K562 (cell line): Measurements from ENCODE around the gene USP1. TPM values are rescaled to one million over a fixed set of nuclear protein-coding genes. Genes with fewer than 3 reads are reported as not detected.

ENCODE experiments used
- ATF7 ChIP-seq: fragments of 450-650 bp; IDR thresholded peaks from 2 replicates; pipeline ENCODE4 v1.7.1; 2014; ENCODE audit warnings: mild to moderate bottlenecking, moderate library complexity
- CBX1 ChIP-seq: sonication (generic); IDR thresholded peaks from 2 replicates; pipeline ENCODE4 v1.6.1; 2016; ENCODE audit warnings: antibody characterized with exemption, low read depth, mild to moderate bottlenecking
- CREB1 ChIP-seq, 2 experiments: sonication (generic) in 1 of 2; formaldehyde crosslinking in 1 of 2; IDR thresholded peaks; 2 replicates each; pipeline versions ENCODE4 v1.6.1 to v1.8.0; 2012 to 2022; ENCODE audit warnings: inconsistent platforms in 1 of 2, mild to moderate bottlenecking in 1 of 2, missing genetic modification reagents in 1 of 2, moderate library complexity in 1 of 2
- DPF2 ChIP-seq: fragments of 450-650 bp; IDR thresholded peaks from 2 replicates; pipeline ENCODE4 v1.6.1; 2016
- ETV5 ChIP-seq: sonication (generic); formaldehyde crosslinking; IDR thresholded peaks from 2 replicates; pipeline ENCODE4 v1.4.0; 2020; ENCODE audit warnings: low read depth, mild to moderate bottlenecking, missing genetic modification reagents
- MBD2 ChIP-seq: sonication (generic); IDR thresholded peaks from 2 replicates; pipeline ENCODE4 v1.6.1; 2016; ENCODE audit warnings: low read depth, borderline replicate concordance
- NONO ChIP-seq, 2 experiments: fragments of 200-400 bp in 1 of 2; fragments of 450-650 bp in 1 of 2; formaldehyde crosslinking in 1 of 2; IDR thresholded peaks; 2 replicates each; pipeline ENCODE4 v1.6.1; 2017; ENCODE audit warnings: low read depth in 2 of 2, mild to moderate bottlenecking in 2 of 2, moderate library complexity in 2 of 2, low read length in 1 of 2
- POU5F1 ChIP-seq: fragments of 150-350 bp; IDR thresholded peaks from 2 replicates; pipeline ENCODE4 v1.6.1; 2014; ENCODE audit warnings: borderline replicate concordance, low read length, low read depth, mild to moderate bottlenecking; ENCODE audit not compliant: partially characterized antibody
- RUNX1 ChIP-seq: sonication (generic); IDR thresholded peaks from 2 replicates; pipeline ENCODE4 v1.6.1; 2016; ENCODE audit warnings: antibody characterized with exemption, low read depth
- SETDB1 ChIP-seq: IDR thresholded peaks from one replicate; pipeline ENCODE4 v1.6.1; 2012; ENCODE audit warnings: low read length, control low read depth, inconsistent platforms
- STAT5B ChIP-seq: fragments of 250-450 bp; sonication (Bioruptor Pico); IDR thresholded peaks from 2 replicates; pipeline ENCODE4 v1.8.0; 2021; ENCODE audit warnings: mild to moderate bottlenecking, inconsistent platforms
- ZBED1 ChIP-seq: IDR thresholded peaks from 2 replicates; pipeline ENCODE4 v1.6.1; 2014
- ZNF589 ChIP-seq: fragments of 200-800 bp; sonication (Bioruptor generic); IDR thresholded peaks from 2 replicates; pipeline ENCODE4 v1.6.1; 2016; ENCODE audit warnings: low read depth, missing genetic modification characterization, missing compliant biosample characterization
- ZNF76 ChIP-seq: fragments of 250-450 bp; sonication (Bioruptor Pico); IDR thresholded peaks from 2 replicates; pipeline ENCODE4 v1.4.0; 2020; ENCODE audit warnings: mild to moderate bottlenecking, moderate library complexity, borderline replicate concordance
- polyA plus RNA-seq, 8 experiments: library from polyadenylated mRNA; depleted of rRNA in 4 of 8; stranded (reverse) in 5 of 8; unstranded in 3 of 8; fragments of >200 nt; fragmentation: Nextera tagmentation in 2 of 8; fragmentation: Illumina TruSeq in 1 of 8; extraction: Ambion mirVana in 2 of 8; extraction: Trizol in 1 of 8; gene quantifications; 2 replicates each; pipeline versions ENCODE4 v1.2.1 to v1.2.3, GENCODE V29; 2011 to 2014; ENCODE audit warnings: inconsistent platforms in 1 of 8, missing spikeins in 1 of 8
- total RNA-seq, 7 experiments: library from RNA; depleted of rRNA in 6 of 7; stranded (reverse); fragments of >200 nt in 6 of 7; fragmentation: Illumina TruSeq in 2 of 7; extraction: Trizol in 2 of 7; gene quantifications; 2 replicates each; pipeline versions ENCODE4 v1.2.1 to v1.2.3, GENCODE V29; 2011 to 2021; ENCODE audit warnings: low replicate concordance in 1 of 7
- TF ChIP-seq, protein P1 (sequence below), 2 experiments: fragments of 250-450 bp in 1 of 2; fragments of 450-650 bp in 1 of 2; sonication (Bioruptor Pico) in 1 of 2; IDR thresholded peaks; 2 replicates each; pipeline versions ENCODE4 v1.6.1 to v1.8.0; 2016 to 2021; ENCODE audit warnings: mild to moderate bottlenecking in 2 of 2, moderate library complexity in 2 of 2, missing compliant biosample characterization in 1 of 2, missing genetic modification characterization in 1 of 2
- TF ChIP-seq, protein P2 (sequence below): fragments of 450-650 bp; formaldehyde crosslinking; IDR thresholded peaks from 2 replicates; pipeline ENCODE4 v1.4.0; 2020; ENCODE audit warnings: mild to moderate bottlenecking, mixed read lengths
- TF ChIP-seq, protein P3 (sequence below): fragments of 450-650 bp; formaldehyde crosslinking; IDR thresholded peaks from 2 replicates; pipeline ENCODE4 v1.4.0; 2020; ENCODE audit warnings: mild to moderate bottlenecking, moderate library complexity
- TF ChIP-seq, protein P4 (sequence below), 3 experiments: fragments of 200-800 bp in 1 of 3; fragments of 250-450 bp in 1 of 3; fragments of 450-650 bp in 1 of 3; sonication (Bioruptor Pico) in 1 of 3; sonication (Bioruptor generic) in 1 of 3; formaldehyde crosslinking in 1 of 3; IDR thresholded peaks; 2 replicates each; pipeline versions ENCODE4 v1.6.1 to v1.8.0; 2016 to 2022; ENCODE audit warnings: mild to moderate bottlenecking in 2 of 3, missing genetic modification characterization in 2 of 3, missing compliant biosample characterization in 1 of 3, moderate library complexity in 1 of 3

Gene USP1
- total and polyA plus RNA-seq, 9 of the 15 experiments (the other 6 are each of a cell fraction or from before 2014, with no cell fraction given), result 27.3 to 87.9 (median 51.7) TPM

DNA sequence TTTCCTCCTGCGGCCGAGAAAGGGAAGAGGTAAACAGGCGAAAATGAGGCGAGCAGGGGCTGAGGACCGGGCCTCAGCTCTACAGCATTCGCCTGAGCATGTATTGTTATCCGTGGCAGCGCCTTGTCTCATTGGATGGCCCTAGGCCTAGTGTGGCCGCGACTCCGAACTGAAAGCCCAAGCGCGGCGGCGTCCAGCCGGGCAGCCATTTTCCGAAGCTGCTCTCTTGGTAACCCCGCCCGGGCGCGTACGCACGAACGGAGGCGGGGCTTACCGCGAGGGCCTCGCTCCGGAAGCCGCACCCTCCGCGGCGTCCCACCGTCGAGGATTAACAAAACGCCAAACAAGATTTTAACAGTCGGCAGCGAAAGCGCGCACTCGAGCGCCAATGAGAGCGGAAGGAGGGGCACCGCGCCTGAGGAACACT, 797 bp upstream of the USP1 start (continued):
- TF ChIP-seq MBD2 (no peak), DPF2 (no peak), ETV5 (CRISPR knock-in tag) (peak; percentile 71), ZNF589 (no peak), CREB1 (IDR thresholded peaks at IDR 0.05) (peak; percentile 22; the same call in 1 of the 2 replicates), CREB1 (CRISPR knock-in tag; IDR thresholded peaks at IDR 0.05) (no peak; the same call in none of the 2 replicates), POU5F1 (no peak), ATF7 (no peak), SETDB1 (no peak), RUNX1 (0 out of 2 replicates have a peak, but pooled peaks have one; percentile 24), ZBED1 (peak; percentile 33; the same call in 1 of the 2 replicates), STAT5B (CRISPR knock-in tag) (no peak), CBX1 (peak; percentile 72; the same call in 1 of the 2 replicates), NONO (IDR thresholded peaks at IDR 0.05; ENCODE audit: low read depth in 2 of 2, low read length in 1 of 2) (peak in 1 of 2 experiments; percentile 50; a peak in 1 of 4 replicates), ZNF76 (CRISPR knock-in tag) (no peak)
- TF ChIP-seq, protein P1, sequence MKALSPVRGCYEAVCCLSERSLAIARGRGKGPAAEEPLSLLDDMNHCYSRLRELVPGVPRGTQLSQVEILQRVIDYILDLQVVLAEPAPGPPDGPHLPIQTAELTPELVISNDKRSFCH (CRISPR knock-in tag; IDR thresholded peaks at IDR 0.05), result no peak
- TF ChIP-seq, protein P1 (tag; IDR thresholded peaks at IDR 0.05), result no peak
- TF ChIP-seq, protein P2, sequence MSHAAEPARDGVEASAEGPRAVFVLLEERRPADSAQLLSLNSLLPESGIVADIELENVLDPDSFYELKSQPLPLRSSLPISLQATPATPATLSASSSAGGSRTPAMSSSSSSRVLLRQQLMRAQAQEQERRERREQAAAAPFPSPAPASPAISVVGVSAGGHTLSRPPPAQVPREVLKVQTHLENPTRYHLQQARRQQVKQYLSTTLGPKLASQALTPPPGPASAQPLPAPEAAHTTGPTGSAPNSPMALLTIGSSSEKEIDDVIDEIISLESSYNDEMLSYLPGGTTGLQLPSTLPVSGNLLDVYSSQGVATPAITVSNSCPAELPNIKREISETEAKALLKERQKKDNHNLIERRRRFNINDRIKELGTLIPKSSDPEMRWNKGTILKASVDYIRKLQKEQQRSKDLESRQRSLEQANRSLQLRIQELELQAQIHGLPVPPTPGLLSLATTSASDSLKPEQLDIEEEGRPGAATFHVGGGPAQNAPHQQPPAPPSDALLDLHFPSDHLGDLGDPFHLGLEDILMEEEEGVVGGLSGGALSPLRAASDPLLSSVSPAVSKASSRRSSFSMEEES (CRISPR knock-in tag), result no peak
- TF ChIP-seq, protein P3, sequence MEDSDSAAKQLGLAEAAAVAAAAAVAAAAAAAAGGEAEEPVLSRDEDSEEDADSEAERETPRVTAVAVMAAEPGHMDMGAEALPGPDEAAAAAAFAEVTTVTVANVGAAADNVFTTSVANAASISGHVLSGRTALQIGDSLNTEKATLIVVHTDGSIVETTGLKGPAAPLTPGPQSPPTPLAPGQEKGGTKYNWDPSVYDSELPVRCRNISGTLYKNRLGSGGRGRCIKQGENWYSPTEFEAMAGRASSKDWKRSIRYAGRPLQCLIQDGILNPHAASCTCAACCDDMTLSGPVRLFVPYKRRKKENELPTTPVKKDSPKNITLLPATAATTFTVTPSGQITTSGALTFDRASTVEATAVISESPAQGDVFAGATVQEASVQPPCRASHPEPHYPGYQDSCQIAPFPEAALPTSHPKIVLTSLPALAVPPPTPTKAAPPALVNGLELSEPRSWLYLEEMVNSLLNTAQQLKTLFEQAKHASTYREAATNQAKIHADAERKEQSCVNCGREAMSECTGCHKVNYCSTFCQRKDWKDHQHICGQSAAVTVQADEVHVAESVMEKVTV (CRISPR knock-in tag), result no peak
- TF ChIP-seq, protein P4, sequence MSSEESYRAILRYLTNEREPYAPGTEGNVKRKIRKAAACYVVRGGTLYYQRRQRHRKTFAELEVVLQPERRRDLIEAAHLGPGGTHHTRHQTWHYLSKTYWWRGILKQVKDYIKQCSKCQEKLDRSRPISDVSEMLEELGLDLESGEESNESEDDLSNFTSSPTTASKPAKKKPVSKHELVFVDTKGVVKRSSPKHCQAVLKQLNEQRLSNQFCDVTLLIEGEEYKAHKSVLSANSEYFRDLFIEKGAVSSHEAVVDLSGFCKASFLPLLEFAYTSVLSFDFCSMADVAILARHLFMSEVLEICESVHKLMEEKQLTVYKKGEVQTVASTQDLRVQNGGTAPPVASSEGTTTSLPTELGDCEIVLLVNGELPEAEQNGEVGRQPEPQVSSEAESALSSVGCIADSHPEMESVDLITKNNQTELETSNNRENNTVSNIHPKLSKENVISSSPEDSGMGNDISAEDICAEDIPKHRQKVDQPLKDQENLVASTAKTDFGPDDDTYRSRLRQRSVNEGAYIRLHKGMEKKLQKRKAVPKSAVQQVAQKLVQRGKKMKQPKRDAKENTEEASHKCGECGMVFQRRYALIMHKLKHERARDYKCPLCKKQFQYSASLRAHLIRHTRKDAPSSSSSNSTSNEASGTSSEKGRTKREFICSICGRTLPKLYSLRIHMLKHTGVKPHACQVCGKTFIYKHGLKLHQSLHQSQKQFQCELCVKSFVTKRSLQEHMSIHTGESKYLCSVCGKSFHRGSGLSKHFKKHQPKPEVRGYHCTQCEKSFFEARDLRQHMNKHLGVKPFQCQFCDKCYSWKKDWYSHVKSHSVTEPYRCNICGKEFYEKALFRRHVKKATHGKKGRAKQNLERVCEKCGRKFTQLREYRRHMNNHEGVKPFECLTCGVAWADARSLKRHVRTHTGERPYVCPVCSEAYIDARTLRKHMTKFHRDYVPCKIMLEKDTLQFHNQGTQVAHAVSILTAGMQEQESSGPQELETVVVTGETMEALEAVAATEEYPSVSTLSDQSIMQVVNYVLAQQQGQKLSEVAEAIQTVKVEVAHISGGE (CRISPR knock-in tag; IDR thresholded peaks at IDR 0.05), result no peak
